H1 (cell line): ENCODE measurements around the gene CLPTM1L. TPM values are rescaled to one million over a fixed set of nuclear protein-coding genes. Genes with fewer than 3 reads are reported as not detected.

Experiments used
- CTCF ChIA-PET: fragments of 300-600 bp; sonication (Branson Sonifier 250); formaldehyde crosslinking; loops from one replicate; lab custom pipeline; 2021; ENCODE audit not compliant: partially characterized antibody; lab: Charles Lee
- POLR2A ChIA-PET: fragments of 300-600 bp; sonication (Branson Sonifier 250); formaldehyde crosslinking; loops from one replicate; lab custom pipeline; 2021; ENCODE audit warnings: inconsistent platforms; ENCODE audit not compliant: partially characterized antibody; lab: Charles Lee
- DNase-seq, 2 experiments: peaks; one replicate each; pipeline versions ENCODE4 v3.0.0 to v3.0.0-alpha.2; 2010 to 2022; ENCODE audit warnings: low spot score in 2 of 2, low read depth in 1 of 2, mixed read lengths in 1 of 2
- FAIRE-seq: peaks from 2 replicates; lab custom pipeline; 2011; peaks lifted over from hg19 to GRCh38; lab: Jason Lieb, UNC
- H2AFZ ChIP-seq: 2 replicates; pipeline ENCODE4 v1.8.1; 2012; ENCODE audit warnings: low read length, inconsistent platforms
- H2AK5ac ChIP-seq: 2 replicates; pipeline ENCODE4 v1.6.1; 2013; ENCODE audit warnings: low read depth, low read length
- H2BK120ac ChIP-seq: replicated peaks from 2 replicates; pipeline ENCODE3; 2013; ENCODE audit warnings: low read depth, low read length, inconsistent platforms
- H2BK12ac ChIP-seq: 2 replicates; pipeline ENCODE4 v1.6.1; 2013; ENCODE audit warnings: low read depth, low read length
- H2BK15ac ChIP-seq: 2 replicates; pipeline ENCODE4 v1.6.1; 2013; ENCODE audit warnings: low read length
- H2BK20ac ChIP-seq: 2 replicates; pipeline ENCODE4 v1.6.1; 2013; ENCODE audit warnings: low read length
- H2BK5ac ChIP-seq: 2 replicates; pipeline ENCODE4 v1.6.1; 2013; ENCODE audit warnings: low read depth, low read length
- H3K14ac ChIP-seq: 2 replicates; pipeline ENCODE4 v1.6.1; 2013; ENCODE audit warnings: inconsistent platforms; ENCODE audit not compliant: insufficient read length
- H3K18ac ChIP-seq: 2 replicates; pipeline ENCODE4 v1.6.1; 2013; ENCODE audit warnings: low read length; ENCODE audit errors: extremely low read depth
- H3K23ac ChIP-seq: 2 replicates; pipeline ENCODE4 v1.6.1; 2013; ENCODE audit warnings: inconsistent platforms; ENCODE audit not compliant: insufficient read length
- H3K23me2 ChIP-seq: 2 replicates; pipeline ENCODE4 v1.6.1; 2013; ENCODE audit warnings: low read depth, low read length
- H3K27ac ChIP-seq: 2 replicates; pipeline ENCODE4 v1.6.1; 2011; ENCODE audit warnings: low read depth, low read length, inconsistent platforms
- H3K27me3 ChIP-seq, 4 experiments: replicated peaks in 1 of 4; 1 replicate in 1 of 4; 2 replicates in 3 of 4; pipeline versions ENCODE4 v1.6.1 to v1.8.1; 2011 to 2013; ENCODE audit warnings: low read length in 3 of 4, mild to moderate bottlenecking in 3 of 4, inconsistent platforms in 2 of 4, mixed read lengths in 2 of 4, moderate library complexity in 1 of 4; ENCODE audit not compliant: control insufficient read depth in 3 of 4, insufficient read depth in 3 of 4; ENCODE audit errors: extremely low read depth in 1 of 4
- H3K36me3 ChIP-seq, 4 experiments: 2 replicates each; pipeline versions ENCODE4 v1.6.1 to v1.8.1; 2011 to 2013; ENCODE audit warnings: mild to moderate bottlenecking in 4 of 4, low read length in 3 of 4, moderate library complexity in 2 of 4, control low read depth in 1 of 4, inconsistent platforms in 1 of 4; ENCODE audit not compliant: insufficient read depth in 4 of 4, control insufficient read depth in 2 of 4
- H3K4ac ChIP-seq: replicated peaks from 2 replicates; pipeline ENCODE3; 2013; ENCODE audit warnings: low read length, low read depth, mixed read lengths, inconsistent platforms; ENCODE audit not compliant: insufficient read length
- H3K4me1 ChIP-seq, 4 experiments: replicated peaks in 1 of 4; 1 replicate in 1 of 4; 2 replicates in 3 of 4; pipeline versions ENCODE4 v1.6.1 to v1.8.1; 2011 to 2013; ENCODE audit warnings: low read length in 3 of 4, inconsistent platforms in 2 of 4, mixed read lengths in 1 of 4; ENCODE audit not compliant: insufficient read depth in 4 of 4, control insufficient read depth in 3 of 4
- H3K4me2 ChIP-seq, 2 experiments: 2 replicates each; pipeline versions ENCODE4 v1.6.1 to v1.8.1; 2011 to 2013; ENCODE audit warnings: low read depth in 2 of 2, low read length in 2 of 2, control low read depth in 1 of 2, inconsistent platforms in 1 of 2, mild to moderate bottlenecking in 1 of 2; ENCODE audit not compliant: insufficient read depth in 1 of 2
- H3K4me3 ChIP-seq, 4 experiments: fragments of 200-600, 300-600 bp in 1 of 4; sonication (generic), shearing (Covaris generic), sonication (Bioruptor Twin) in 1 of 4; 2 replicates each; pipeline versions ENCODE4 v1.5.1 to v1.8.1; 2011 to 2016; ENCODE audit warnings: low read length in 4 of 4, low read depth in 3 of 4, control low read depth in 2 of 4, inconsistent platforms in 2 of 4, mild to moderate bottlenecking in 2 of 4, mixed read lengths in 1 of 4, moderate library complexity in 1 of 4; ENCODE audit not compliant: insufficient read depth in 2 of 4; ENCODE audit errors: extremely low read depth in 1 of 4
- H3K56ac ChIP-seq: replicated peaks from 2 replicates; pipeline ENCODE3; 2013; ENCODE audit warnings: low read depth, mild to moderate bottlenecking, mixed read lengths, low read length, inconsistent platforms; ENCODE audit not compliant: insufficient read length
- H3K79me1 ChIP-seq: 2 replicates; pipeline ENCODE4 v1.6.1; 2013; ENCODE audit warnings: low read depth, low read length, control low read depth
- H3K79me2 ChIP-seq, 2 experiments: 2 replicates each; pipeline versions ENCODE4 v1.6.1 to v1.8.1; 2012 to 2013; ENCODE audit warnings: low read length in 2 of 2, mild to moderate bottlenecking in 2 of 2, inconsistent platforms in 1 of 2; ENCODE audit not compliant: insufficient read depth in 2 of 2, control insufficient read depth in 1 of 2
- H3K9ac ChIP-seq, 4 experiments: replicated peaks in 1 of 4; 1 replicate in 1 of 4; 2 replicates in 3 of 4; pipeline versions ENCODE4 v1.6.1 to v1.8.1; 2011 to 2013; ENCODE audit warnings: low read depth in 3 of 4, low read length in 3 of 4, control low read depth in 2 of 4, mild to moderate bottlenecking in 2 of 4, moderate library complexity in 2 of 4, inconsistent platforms in 1 of 4; ENCODE audit errors: extremely low read depth in 1 of 4
- H3K9me3 ChIP-seq, 2 experiments: 2 replicates each; pipeline versions ENCODE4 v1.6.1 to v1.8.1; 2012 to 2013; ENCODE audit warnings: mild to moderate bottlenecking in 2 of 2, moderate library complexity in 2 of 2, control low read depth in 1 of 2, inconsistent platforms in 1 of 2, low read depth in 1 of 2, low read length in 1 of 2, mixed read lengths in 1 of 2; ENCODE audit not compliant: insufficient read depth in 2 of 2
- H4K20me1 ChIP-seq, 2 experiments: replicated peaks in 1 of 2; 2 replicates each; pipeline versions ENCODE3 to v1.8.1; 2011 to 2013; ENCODE audit warnings: inconsistent platforms in 2 of 2, low read length in 2 of 2, mild to moderate bottlenecking in 1 of 2; ENCODE audit not compliant: insufficient read depth in 2 of 2, control insufficient read depth in 1 of 2
- H4K5ac ChIP-seq: 2 replicates; pipeline ENCODE4 v1.6.1; 2013; ENCODE audit warnings: low read length, low read depth, mixed read lengths, inconsistent platforms; ENCODE audit not compliant: insufficient read length
- H4K8ac ChIP-seq: 2 replicates; pipeline ENCODE4 v1.8.0; 2013; ENCODE audit warnings: mild to moderate bottlenecking, moderate library complexity, low read length, inconsistent platforms; ENCODE audit not compliant: insufficient read depth; ENCODE audit errors: extremely low read depth
- H4K91ac ChIP-seq: replicated peaks from 2 replicates; pipeline ENCODE3; 2013; ENCODE audit warnings: low read length, mixed read lengths, inconsistent platforms; ENCODE audit not compliant: insufficient read length
- CBX5 ChIP-seq: fragments of 300-800, 300-1000 bp; sonication (generic); IDR thresholded peaks from 2 replicates; pipeline ENCODE4 v1.7.1; 2016; ENCODE audit warnings: antibody characterized with exemption, low read length, low read depth
- E2F6 ChIP-seq: IDR thresholded peaks from 2 replicates; pipeline ENCODE4 v1.6.1; 2012; ENCODE audit warnings: inconsistent platforms
- KDM5A ChIP-seq: fragments of 200-600 bp; IDR thresholded peaks from 2 replicates; pipeline ENCODE4 v1.7.1; 2012; ENCODE audit warnings: mild to moderate bottlenecking, low read length, inconsistent platforms, mixed read lengths
- MAX ChIP-seq: IDR thresholded peaks from 2 replicates; pipeline ENCODE4 v1.6.1; 2012; ENCODE audit warnings: inconsistent platforms
- NRF1 ChIP-seq: IDR thresholded peaks from 2 replicates; pipeline ENCODE4 v1.6.1; 2011; ENCODE audit warnings: mild to moderate bottlenecking, low read depth, low read length, improper control_type of control experiment
- TCF12 ChIP-seq: IDR thresholded peaks from 2 replicates; pipeline ENCODE4 v1.6.1; 2011; ENCODE audit warnings: low read depth, mild to moderate bottlenecking, low read length
- USF2 ChIP-seq: IDR thresholded peaks from 2 replicates; pipeline ENCODE4 v1.6.1; 2011; ENCODE audit warnings: low read length, improper control_type of control experiment
- WGBS, 2 experiments: shearing (Covaris generic) in 1 of 2; methylation state at CpG; one replicate each; pipeline versions ENCODE4 v1.1.6 to v1.1.7; 2013 to 2015; ENCODE audit warnings: low lambda C conversion rate in 2 of 2, mixed read lengths in 2 of 2, inconsistent platforms in 1 of 2, low coverage in 1 of 2, missing lambda C conversion rate in 1 of 2; ENCODE audit not compliant: insufficient replicate concordance in 2 of 2, insufficient coverage in 1 of 2, insufficient read length in 1 of 2; ENCODE audit errors: extremely low coverage in 1 of 2, missing lambda C conversion rate in 1 of 2; 5-methylcytosine and 5-hydroxymethylcytosine counted together
- polyA plus RNA-seq, 7 experiments: library from polyadenylated mRNA; depleted of rRNA in 3 of 7; stranded (reverse) in 5 of 7; unstranded in 2 of 7; fragments of >200 nt in 5 of 7; fragments of 200-250 nt in 2 of 7; gene quantifications; 1 replicate in 5 of 7; 2 replicates in 1 of 7; 4 replicates in 1 of 7; pipeline versions ENCODE4 v1.2.1 to v1.2.3, GENCODE V29; 2011 to 2013; ENCODE audit warnings: missing spikeins in 2 of 7, mixed read lengths in 2 of 7
- total RNA-seq: library from RNA; stranded (reverse); fragmentation: NEBNext Ultra II Directional; extraction: Animal tissue kit (Norgen Biotek cat#: 25700); gene quantifications from 2 replicates; pipeline ENCODE4 v1.2.1, GENCODE V29; 2021

CLPTM1L gene
- total and polyA plus RNA-seq, 2 of the 8 experiments (the other 6 are each of a cell fraction or from before 2014, with no cell fraction given), result 102 to 119 TPM

GRCh38 chr5:1362242-1363015 is 17.5 kb upstream of the CLPTM1L start:
- CTCF ChIA-PET, result interaction anchor here (0.7 to 2.1 kb wide), 4 partner anchors 12 to 154 kb away, joined by 3 to 6 read pairs (median 4); no protein-coding TSS in a partner anchor
- Histone ChIP-seq H2BK5ac (no peak overlapping the region), H4K8ac (peak overlapping the region; percentile 14; the same call in 1 of the 2 replicates), H3K4ac (no peak overlapping the region), H2BK120ac (no peak overlapping the region), H3K4me2 (no peak overlapping the region), H3K9ac (no peak overlapping the region), H3K4me3 (no peak overlapping the region), H3K18ac (no peak overlapping the region), H3K79me1 (no peaks in the 10 kb centered on the region), H3K27me3 (no peaks in the 10 kb centered on the region), H3K14ac (no peak overlapping the region), H4K5ac (no peak overlapping the region), H3K56ac (no peak overlapping the region), H3K4me1 (peaks cover 0 to 5% (median 1%) of the 10 kb centered on the region in 4 experiments; a peak in 4 of 7 replicates), H2AK5ac (no peak overlapping the region), H3K36me3 (no peaks in the 10 kb centered on the region), H2BK12ac (no peak overlapping the region), H3K23me2 (no peaks in the 10 kb centered on the region), H2AFZ (no peak overlapping the region), H2BK20ac (no peak overlapping the region), H2BK15ac (no peak overlapping the region), H3K23ac (no peak overlapping the region), H4K20me1 (no peaks in the 10 kb centered on the region), H3K9me3 (no peaks in the 10 kb centered on the region), H4K91ac (no peak overlapping the region), H3K27ac (no peak overlapping the region), H3K79me2 (no peaks in the 10 kb centered on the region)
- no peak for TF ChIP-seq E2F6
- TF ChIP-seq KDM5A, result no peak
- no peak for TF ChIP-seq MAX
- TF ChIP-seq TCF12, result no peak
- no peak for TF ChIP-seq USF2
- no peak for TF ChIP-seq NRF1
- TF ChIP-seq CBX5, result no peak
- POLR2A ChIA-PET, result interaction anchor here (0.9 to 1.4 kb wide), 2 partner anchors 8 to 141 kb away, joined by 3 read pairs; no protein-coding TSS in a partner anchor
- WGBS, 2 experiments, result 88% methylated on average over 29 of the region's 29 CpGs; no CpG with 5 or more reads in 1 of the 2 experiments
- no peak for DNase-seq
- no peak for FAIRE-seq
